ENCODE data around the gene ARSG. TPM values are rescaled to one million over a fixed set of nuclear protein-coding genes. Genes with fewer than 3 reads are reported as not detected.
A peak's percentile ranks its signal among the peaks of the same experiment; 100 is the strongest.

The ARSG gene
- total RNA-seq, 1 experiment from 2014 or later = 7.9 TPM

- TF ChIP-seq ATF6 (CRISPR knock-in tag; IDR thresholded peaks at IDR 0.05) = no peak
- TF ChIP-seq ZNF232 (CRISPR knock-in tag; IDR thresholded peaks at IDR 0.05) = no peak
- TF ChIP-seq ELF4 (CRISPR knock-in tag; IDR thresholded peaks at IDR 0.05; ENCODE audit: low read depth) = no peak
- TF ChIP-seq ZNF416 (CRISPR knock-in tag; IDR thresholded peaks at IDR 0.05) = no peak
- no peak for TF ChIP-seq SMAD3 (CRISPR knock-in tag; IDR thresholded peaks at IDR 0.05; ENCODE audit: borderline replicate concordance)
- peak; percentile 100 for TF ChIP-seq FOXK1 (CRISPR knock-in tag; IDR thresholded peaks at IDR 0.05)
- no peak for TF ChIP-seq ZNF219 (CRISPR knock-in tag; IDR thresholded peaks at IDR 0.05; ENCODE audit: borderline replicate concordance)
- no peak for TF ChIP-seq NFATC4 (CRISPR knock-in tag; IDR thresholded peaks at IDR 0.05)
- TF ChIP-seq OVOL2 (CRISPR knock-in tag; IDR thresholded peaks at IDR 0.05; ENCODE audit: borderline replicate concordance) = no peak
- no peak for TF ChIP-seq ZBTB21 (CRISPR knock-in tag; IDR thresholded peaks at IDR 0.05; ENCODE audit: borderline replicate concordance)
- no peak for TF ChIP-seq GRHL2 (CRISPR knock-in tag; IDR thresholded peaks at IDR 0.05; ENCODE audit: insufficient replicate concordance, severe bottlenecking)
- TF ChIP-seq NR1H2 (CRISPR knock-in tag; IDR thresholded peaks at IDR 0.05) = no peak
- TF ChIP-seq TEAD4 (CRISPR knock-in tag; IDR thresholded peaks at IDR 0.05) = no peak
- no peak for TF ChIP-seq RELA (CRISPR knock-in tag; IDR thresholded peaks at IDR 0.05; ENCODE audit: borderline replicate concordance)
- no peak for TF ChIP-seq ZNF423 (CRISPR knock-in tag; IDR thresholded peaks at IDR 0.05)
- no peak for TF ChIP-seq JUN (CRISPR knock-in tag; IDR thresholded peaks at IDR 0.05)
- no peak for TF ChIP-seq CREB1 (CRISPR knock-in tag; IDR thresholded peaks at IDR 0.05)
- TF ChIP-seq KAT7 (CRISPR knock-in tag; IDR thresholded peaks at IDR 0.05; ENCODE audit: borderline replicate concordance) = no peak
- no peak for TF ChIP-seq ZNF263 (CRISPR knock-in tag; IDR thresholded peaks at IDR 0.05; ENCODE audit: low read depth)
- TF ChIP-seq ZNF396 (CRISPR knock-in tag; IDR thresholded peaks at IDR 0.05; ENCODE audit: borderline replicate concordance) = no peak
- TF ChIP-seq, protein P1, sequence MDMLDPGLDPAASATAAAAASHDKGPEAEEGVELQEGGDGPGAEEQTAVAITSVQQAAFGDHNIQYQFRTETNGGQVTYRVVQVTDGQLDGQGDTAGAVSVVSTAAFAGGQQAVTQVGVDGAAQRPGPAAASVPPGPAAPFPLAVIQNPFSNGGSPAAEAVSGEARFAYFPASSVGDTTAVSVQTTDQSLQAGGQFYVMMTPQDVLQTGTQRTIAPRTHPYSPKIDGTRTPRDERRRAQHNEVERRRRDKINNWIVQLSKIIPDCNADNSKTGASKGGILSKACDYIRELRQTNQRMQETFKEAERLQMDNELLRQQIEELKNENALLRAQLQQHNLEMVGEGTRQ (CRISPR knock-in tag; IDR thresholded peaks at IDR 0.05) = peak; percentile 88
- peak; percentile 67 for TF ChIP-seq E2F5 (CRISPR knock-in tag; IDR thresholded peaks at IDR 0.05)
- TF ChIP-seq, protein P2, sequence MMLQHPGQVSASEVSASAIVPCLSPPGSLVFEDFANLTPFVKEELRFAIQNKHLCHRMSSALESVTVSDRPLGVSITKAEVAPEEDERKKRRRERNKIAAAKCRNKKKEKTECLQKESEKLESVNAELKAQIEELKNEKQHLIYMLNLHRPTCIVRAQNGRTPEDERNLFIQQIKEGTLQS (CRISPR knock-in tag; conservative IDR thresholded peaks at IDR 0.05) = no peak
- no peak for TF ChIP-seq CBFB (CRISPR knock-in tag; IDR thresholded peaks at IDR 0.05; ENCODE audit: low read depth)
- TF ChIP-seq PRRX2 (CRISPR knock-in tag; IDR thresholded peaks at IDR 0.05) = no peak
- TF ChIP-seq, protein P3, sequence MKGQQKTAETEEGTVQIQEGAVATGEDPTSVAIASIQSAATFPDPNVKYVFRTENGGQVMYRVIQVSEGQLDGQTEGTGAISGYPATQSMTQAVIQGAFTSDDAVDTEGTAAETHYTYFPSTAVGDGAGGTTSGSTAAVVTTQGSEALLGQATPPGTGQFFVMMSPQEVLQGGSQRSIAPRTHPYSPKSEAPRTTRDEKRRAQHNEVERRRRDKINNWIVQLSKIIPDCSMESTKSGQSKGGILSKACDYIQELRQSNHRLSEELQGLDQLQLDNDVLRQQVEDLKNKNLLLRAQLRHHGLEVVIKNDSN (CRISPR knock-in tag; IDR thresholded peaks at IDR 0.05) = peak; percentile 87
- 0 out of 2 replicates have a peak, but pooled peaks have one; percentile 51 for TF ChIP-seq CREM (CRISPR knock-in tag; IDR thresholded peaks at IDR 0.05)
- TF ChIP-seq ZBTB43 (CRISPR knock-in tag; IDR thresholded peaks at IDR 0.05) = no peak
- no peak for TF ChIP-seq MXD4 (CRISPR knock-in tag; IDR thresholded peaks at IDR 0.05; ENCODE audit: borderline replicate concordance)
- TF ChIP-seq CDX4 (CRISPR knock-in tag; IDR thresholded peaks at IDR 0.05; ENCODE audit: borderline replicate concordance) = no peak
- TF ChIP-seq MYBL2 (CRISPR knock-in tag; IDR thresholded peaks at IDR 0.05) = no peak
- TF ChIP-seq ZNF121 (CRISPR knock-in tag; IDR thresholded peaks at IDR 0.05) = no peak
- no peak for TF ChIP-seq ZNF138 (CRISPR knock-in tag; conservative IDR thresholded peaks at IDR 0.05)
- TF ChIP-seq GABPB1 (CRISPR knock-in tag; IDR thresholded peaks at IDR 0.05) = peak; percentile 72; the same call in 1 of the 2 replicates
Measured at GRCh38 chr17:68457539-68458259, 166.4 kb downstream of the ARSG start (continued).
